ENCODE measurements around the gene CELA2B. TPM values are rescaled to one million over a fixed set of nuclear protein-coding genes. Genes with fewer than 3 reads are reported as not detected.

Gene CELA2B
- total and polyA plus RNA-seq, 7 donors = 0.36 TPM; not detected in 6

DNA sequence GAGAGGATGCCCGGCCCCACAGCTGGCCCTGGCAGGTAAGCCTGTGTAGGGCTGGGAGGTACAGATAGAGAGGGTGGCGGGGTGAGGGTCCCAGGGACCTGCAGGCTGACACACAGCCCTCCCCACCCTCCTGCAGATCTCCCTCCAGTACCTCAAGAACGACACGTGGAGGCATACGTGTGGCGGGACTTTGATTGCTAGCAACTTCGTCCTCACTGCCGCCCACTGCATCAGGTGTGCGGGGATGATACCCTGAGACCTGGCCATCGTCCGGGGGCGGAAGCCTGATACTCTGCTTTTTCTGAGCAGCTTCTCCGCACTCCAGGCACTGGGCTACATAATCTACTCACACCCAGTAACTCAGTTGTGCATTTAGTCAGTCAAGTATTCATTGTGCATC is 35.5 kb upstream of the CELA2B start:
- WGBS, 3 donors = 84 to 94% (median 90%) methylated on average over 12 to 13 of the region's 13 CpGs
- H3K9me3 ChIP-seq = no peaks in the 10 kb centered on the region

GRCh38 chr1:15441247-15441646 is 34.7 kb upstream of the CELA2B start:
- no peaks in the 10 kb centered on the region for H3K36me3 ChIP-seq (ENCODE audit: insufficient read depth in 1 of 2, low read depth in 1 of 2)
- H3K4me3 ChIP-seq = no peak overlapping the region
- no peaks in the 10 kb centered on the region for H3K4me1 ChIP-seq
- peaks cover 0 to 3% (median 0%) of the 10 kb centered on the region in 3 donors for H3K27me3 ChIP-seq (ENCODE audit: insufficient read depth in 3 of 3, low read length in 2 of 3)
- TF ChIP-seq, protein P1, sequence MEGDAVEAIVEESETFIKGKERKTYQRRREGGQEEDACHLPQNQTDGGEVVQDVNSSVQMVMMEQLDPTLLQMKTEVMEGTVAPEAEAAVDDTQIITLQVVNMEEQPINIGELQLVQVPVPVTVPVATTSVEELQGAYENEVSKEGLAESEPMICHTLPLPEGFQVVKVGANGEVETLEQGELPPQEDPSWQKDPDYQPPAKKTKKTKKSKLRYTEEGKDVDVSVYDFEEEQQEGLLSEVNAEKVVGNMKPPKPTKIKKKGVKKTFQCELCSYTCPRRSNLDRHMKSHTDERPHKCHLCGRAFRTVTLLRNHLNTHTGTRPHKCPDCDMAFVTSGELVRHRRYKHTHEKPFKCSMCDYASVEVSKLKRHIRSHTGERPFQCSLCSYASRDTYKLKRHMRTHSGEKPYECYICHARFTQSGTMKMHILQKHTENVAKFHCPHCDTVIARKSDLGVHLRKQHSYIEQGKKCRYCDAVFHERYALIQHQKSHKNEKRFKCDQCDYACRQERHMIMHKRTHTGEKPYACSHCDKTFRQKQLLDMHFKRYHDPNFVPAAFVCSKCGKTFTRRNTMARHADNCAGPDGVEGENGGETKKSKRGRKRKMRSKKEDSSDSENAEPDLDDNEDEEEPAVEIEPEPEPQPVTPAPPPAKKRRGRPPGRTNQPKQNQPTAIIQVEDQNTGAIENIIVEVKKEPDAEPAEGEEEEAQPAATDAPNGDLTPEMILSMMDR (IDR thresholded peaks at IDR 0.05) = no peak
- H3K27ac ChIP-seq = no peak overlapping the region
- H3K9me3 ChIP-seq = no peaks in the 10 kb centered on the region
- DNase-seq = no peak
- ATAC-seq = no peak
- intact Hi-C loops (cut with DNase I) = no loop called here
- WGBS, 3 donors = 84 to 96% (median 88%) methylated on average over 6 of the region's 6 CpGs

More for the DNA sequence above, 35.5 kb upstream of the CELA2B start:
- ATAC-seq = no peak
- Histone ChIP-seq H3K27me3 (ENCODE audit: insufficient read depth in 3 of 3, low read length in 2 of 3) (no peaks in the 10 kb centered on the region), H3K36me3 (ENCODE audit: insufficient read depth in 1 of 2, low read depth in 1 of 2) (no peaks in the 10 kb centered on the region), H3K4me3 (no peak overlapping the region), H3K4me1 (no peaks in the 10 kb centered on the region), H3K27ac (no peak overlapping the region)
- intact Hi-C loops (cut with DNase I) = no loop called here
- DNase-seq = no peak
- TF ChIP-seq, protein P1 (IDR thresholded peaks at IDR 0.05) = no peak

- Histone ChIP-seq H3K27me3 (ENCODE audit: insufficient read depth in 3 of 3, low read length in 2 of 3) (peaks cover 0 to 3% (median 0%) of the 10 kb centered on the region in 3 donors), H3K9me3 (no peaks in the 10 kb centered on the region), H3K36me3 (ENCODE audit: insufficient read depth in 1 of 2, low read depth in 1 of 2) (no peaks in the 10 kb centered on the region), H3K4me3 (no peak overlapping the region), H3K27ac (no peak overlapping the region), H3K4me1 (no peaks in the 10 kb centered on the region)
- ATAC-seq (no peak), DNase-seq (no peak)
- TF ChIP-seq, protein P1 (IDR thresholded peaks at IDR 0.05) = no peak
- intact Hi-C loops (cut with DNase I) = no loop called here
- WGBS, 3 donors = 87 to 90% (median 90%) methylated on average over 8 of the region's 8 CpGs
These were observed 33.8 kb upstream of the CELA2B start for GRCh38 chr1:15442119-15442518.

- intact Hi-C loops (cut with DNase I) = no loop called here
- no peaks in the 10 kb centered on the region for H3K4me1 ChIP-seq
- WGBS, 3 donors = 78 to 91% (median 81%) methylated on average over 5 of the region's 5 CpGs
- no peaks in the 10 kb centered on the region for H3K36me3 ChIP-seq (ENCODE audit: insufficient read depth in 1 of 2, low read depth in 1 of 2)
- no peak overlapping the region for H3K4me3 ChIP-seq
- no peak overlapping the region for H3K27ac ChIP-seq
- peaks cover 0 to 3% (median 3%) of the 10 kb centered on the region in 3 donors for H3K27me3 ChIP-seq (ENCODE audit: insufficient read depth in 3 of 3, low read length in 2 of 3)
- no peak for ATAC-seq
- DNase-seq = no peak
- no peaks in the 10 kb centered on the region for H3K9me3 ChIP-seq
- TF ChIP-seq, protein P1 (IDR thresholded peaks at IDR 0.05) = no peak
These were observed 33.1 kb upstream of the CELA2B start for GRCh38 chr1:15442759-15443158.

DNA sequence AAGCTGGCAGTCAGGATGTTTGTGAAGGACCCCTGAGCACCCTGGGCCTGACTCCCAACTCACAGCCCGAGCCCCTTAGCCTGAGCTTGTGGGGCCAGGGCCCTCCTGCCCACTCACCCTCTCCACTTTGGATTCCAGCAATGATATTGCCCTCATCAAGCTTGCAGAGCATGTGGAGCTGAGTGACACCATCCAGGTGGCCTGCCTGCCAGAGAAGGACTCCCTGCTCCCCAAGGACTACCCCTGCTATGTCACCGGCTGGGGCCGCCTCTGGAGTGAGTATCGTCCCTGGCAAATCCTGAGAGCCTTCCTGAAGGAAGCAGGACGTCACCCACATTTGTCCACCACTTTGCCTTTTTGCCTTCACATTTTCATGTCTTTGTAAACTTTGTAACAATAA is 32.6 kb upstream of the CELA2B start:
- WGBS, 3 donors = 68 to 73% (median 71%) methylated on average over 5 of the region's 5 CpGs
- intact Hi-C loops (cut with DNase I) = no loop called here
- Histone ChIP-seq H3K4me3 (no peak overlapping the region), H3K36me3 (ENCODE audit: insufficient read depth in 1 of 2, low read depth in 1 of 2) (no peaks in the 10 kb centered on the region), H3K9me3 (no peaks in the 10 kb centered on the region), H3K4me1 (no peaks in the 10 kb centered on the region), H3K27ac (no peak overlapping the region), H3K27me3 (ENCODE audit: insufficient read depth in 3 of 3, low read length in 2 of 3) (peaks cover 0 to 3% (median 3%) of the 10 kb centered on the region in 3 donors)
- TF ChIP-seq, protein P1 (IDR thresholded peaks at IDR 0.05) = no peak
- no peak for DNase-seq
- no peak for ATAC-seq
